Upper lobe of left lung (tissue), 6 donors: ENCODE measurements around the gene SNCB. TPM values are rescaled to one million over a fixed set of nuclear protein-coding genes. Genes with fewer than 3 reads are reported as not detected.

Experiments
- ATAC-seq, 2 donors: fragments of 200-7000 bp; cut with Tn5 transposase; one replicate each; pipeline ENCODE4 v1.9.1; 2022; ENCODE audit warnings: mild to moderate bottlenecking in 2 of 2, moderate library complexity in 2 of 2; ENCODE audit not compliant: low FRiP score in 2 of 2
- DNase-seq, 2 donors: peaks; one replicate each; pipeline ENCODE4 v3.0.0-alpha.2; 2019 to 2020
- H3K27ac ChIP-seq, 4 donors: fragments of 200-600 bp; sonication (generic); one replicate each; pipeline ENCODE4 v1.5.1; 2016 to 2019
- H3K27me3 ChIP-seq, 4 donors: fragments of 200-600 bp; sonication (generic); one replicate each; pipeline ENCODE4 v1.5.1; 2017 to 2019
- H3K36me3 ChIP-seq, 4 donors: fragments of 200-600 bp; sonication (generic); one replicate each; pipeline ENCODE4 v1.5.1; 2016 to 2019
- H3K4me1 ChIP-seq, 4 donors: fragments of 200-600 bp; sonication (generic); one replicate each; pipeline ENCODE4 v1.5.1; 2018 to 2019
- H3K4me3 ChIP-seq, 4 donors: fragments of 200-600 bp; sonication (generic); one replicate each; pipeline ENCODE4 v1.5.1; 2017 to 2019; ENCODE audit warnings: mild to moderate bottlenecking in 2 of 4, moderate library complexity in 1 of 4
- H3K9me3 ChIP-seq, 4 donors: fragments of 200-600 bp; sonication (generic); one replicate each; pipeline ENCODE4 v1.5.1; 2018 to 2019
- EP300 ChIP-seq, 4 donors: sonication (generic); formaldehyde crosslinking; IDR thresholded peaks; one replicate each; pipeline ENCODE4 v1.5.1; 2017; ENCODE audit warnings: antibody characterized with exemption in 4 of 4, control low read depth in 2 of 4
- POLR2A ChIP-seq, 4 donors: fragments of 450-650 bp; IDR thresholded peaks; one replicate each; pipeline ENCODE4 v1.5.1; 2016 to 2017; ENCODE audit warnings: antibody characterized with exemption in 4 of 4, mild to moderate bottlenecking in 2 of 4
- POLR2AphosphoS5 ChIP-seq, 2 donors: sonication (generic); formaldehyde crosslinking; IDR thresholded peaks; one replicate each; pipeline ENCODE4 v1.5.1; 2017; ENCODE audit warnings: antibody characterized with exemption in 2 of 2
- WGBS, 2 donors: methylation state at CpG; one replicate each; pipeline ENCODE4 v1.1.5; 2017 to 2018; 5-methylcytosine and 5-hydroxymethylcytosine counted together
- total RNA-seq, 6 donors: library from RNA; depleted of rRNA in 4 of 6; stranded (reverse); fragments of >200 nt in 4 of 6; gene quantifications; one replicate each; pipeline versions ENCODE4 v1.1.0 to v1.2.1, GENCODE V29; 2016 to 2021
- TF ChIP-seq, protein P1 (sequence below), 6 experiments: fragments of 450-650 bp in 4 of 6; fragments of 200-600 bp in 2 of 6; sonication (generic) in 2 of 6; IDR thresholded peaks; one replicate each; pipeline ENCODE4 v1.5.1; 2016 to 2019; ENCODE audit warnings: antibody characterized with exemption in 6 of 6
- donor health status: DM: no; HTN: no; CAD: no; lungs with moderate emphysema.
- donor health status: DM: no; HTN: yes; CAD: no; lungs with severe emphysema.

The SNCB gene
- total RNA-seq, 6 donors from 2014 or later, result not detected

GRCh38 chr5:176596689-176597416 lies 33.5 kb downstream of the SNCB start:
- Histone ChIP-seq H3K27ac (no peak overlapping the region), H3K4me3 (peak overlapping the region in 3 of 4 donors; percentile 34 to 43 (median 41)), H3K27me3 (peaks cover 0 to 5% (median 0%) of the 10 kb centered on the region in 4 donors), H3K36me3 (no peaks in the 10 kb centered on the region), H3K9me3 (no peaks in the 10 kb centered on the region), H3K4me1 (peaks cover 4 to 13% (median 9%) of the 10 kb centered on the region in 4 donors)
- 12 to 31% methylated on average over 2 to 8 of the region's 98 CpGs for WGBS, 2 donors
- DNase-seq (peak; percentile 25 to 90), ATAC-seq (peak in 1 of 2 donors; percentile 68)
- TF ChIP-seq, protein P1, sequence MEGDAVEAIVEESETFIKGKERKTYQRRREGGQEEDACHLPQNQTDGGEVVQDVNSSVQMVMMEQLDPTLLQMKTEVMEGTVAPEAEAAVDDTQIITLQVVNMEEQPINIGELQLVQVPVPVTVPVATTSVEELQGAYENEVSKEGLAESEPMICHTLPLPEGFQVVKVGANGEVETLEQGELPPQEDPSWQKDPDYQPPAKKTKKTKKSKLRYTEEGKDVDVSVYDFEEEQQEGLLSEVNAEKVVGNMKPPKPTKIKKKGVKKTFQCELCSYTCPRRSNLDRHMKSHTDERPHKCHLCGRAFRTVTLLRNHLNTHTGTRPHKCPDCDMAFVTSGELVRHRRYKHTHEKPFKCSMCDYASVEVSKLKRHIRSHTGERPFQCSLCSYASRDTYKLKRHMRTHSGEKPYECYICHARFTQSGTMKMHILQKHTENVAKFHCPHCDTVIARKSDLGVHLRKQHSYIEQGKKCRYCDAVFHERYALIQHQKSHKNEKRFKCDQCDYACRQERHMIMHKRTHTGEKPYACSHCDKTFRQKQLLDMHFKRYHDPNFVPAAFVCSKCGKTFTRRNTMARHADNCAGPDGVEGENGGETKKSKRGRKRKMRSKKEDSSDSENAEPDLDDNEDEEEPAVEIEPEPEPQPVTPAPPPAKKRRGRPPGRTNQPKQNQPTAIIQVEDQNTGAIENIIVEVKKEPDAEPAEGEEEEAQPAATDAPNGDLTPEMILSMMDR (IDR thresholded peaks at IDR 0.05), result peak in 4 of 6 experiments; percentile 17 to 51 (median 44)
- no peak for TF ChIP-seq POLR2AphosphoS5 (IDR thresholded peaks at IDR 0.05)
- TF ChIP-seq POLR2A (IDR thresholded peaks at IDR 0.05), result no peak
- no peak for TF ChIP-seq EP300 (IDR thresholded peaks at IDR 0.05)

DNA sequence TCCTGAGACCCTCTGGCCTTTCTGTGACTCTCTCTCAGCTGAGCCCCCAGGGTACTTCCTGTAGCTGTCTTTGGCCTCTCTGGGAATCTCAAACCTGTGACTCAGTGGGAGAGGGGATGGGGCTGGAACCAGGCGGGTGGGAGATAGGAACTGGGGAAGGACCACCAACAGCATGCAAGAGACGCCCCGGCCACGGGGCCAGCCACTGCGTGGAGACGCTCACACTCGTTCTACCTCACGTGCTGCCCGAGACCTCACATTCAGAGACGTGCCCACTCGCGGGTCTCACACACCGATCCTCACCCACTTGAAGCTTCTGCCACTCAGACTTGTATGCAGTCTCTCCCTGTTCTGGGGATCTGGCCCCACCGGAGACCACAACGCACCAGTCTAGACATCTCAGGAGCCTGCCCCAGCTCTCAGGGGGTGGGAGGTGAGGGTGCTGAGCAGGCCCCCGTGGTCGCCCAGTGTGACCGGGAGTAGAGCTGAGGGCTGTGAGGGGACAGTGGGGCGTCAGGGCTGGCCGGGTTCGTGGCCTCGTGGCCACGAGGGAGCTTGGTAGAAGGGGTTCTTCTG lies 34.2 kb downstream of the SNCB start:
- no peaks in the 10 kb centered on the region for H3K9me3 ChIP-seq
- peaks cover 0 to 5% (median 0%) of the 10 kb centered on the region in 4 donors for H3K27me3 ChIP-seq
- no peak overlapping the region for H3K27ac ChIP-seq
- H3K4me1 ChIP-seq, result peaks cover 4 to 13% (median 9%) of the 10 kb centered on the region in 4 donors
- no peak for ATAC-seq
- no peak for TF ChIP-seq POLR2A (IDR thresholded peaks at IDR 0.05)
- no peak for TF ChIP-seq EP300 (IDR thresholded peaks at IDR 0.05)
- no peak for TF ChIP-seq POLR2AphosphoS5 (IDR thresholded peaks at IDR 0.05)
- TF ChIP-seq, protein P1 (IDR thresholded peaks at IDR 0.05), result no peak
- no peaks in the 10 kb centered on the region for H3K36me3 ChIP-seq
- no peak for DNase-seq
- 79 to 81% methylated on average over 19 to 23 of the region's 23 CpGs for WGBS, 2 donors
- H3K4me3 ChIP-seq, result peak overlapping the region in 2 of 4 donors; percentile 41 to 43

GRCh38 chr5:176595386-176595943 lies 34.9 kb downstream of the SNCB start:
- Histone ChIP-seq H3K4me1 (peaks cover 4 to 13% (median 9%) of the 10 kb centered on the region in 4 donors), H3K9me3 (no peaks in the 10 kb centered on the region), H3K27me3 (peaks cover 0 to 5% (median 0%) of the 10 kb centered on the region in 4 donors), H3K4me3 (no peak overlapping the region), H3K27ac (no peak overlapping the region), H3K36me3 (no peaks in the 10 kb centered on the region)
- 86 to 91% methylated on average over 11 of the region's 11 CpGs for WGBS, 2 donors
- ATAC-seq (no peak), DNase-seq (no peak)
- no peak for TF ChIP-seq POLR2A (IDR thresholded peaks at IDR 0.05)
- TF ChIP-seq, protein P1 (IDR thresholded peaks at IDR 0.05), result no peak
- TF ChIP-seq EP300 (IDR thresholded peaks at IDR 0.05), result no peak
- TF ChIP-seq POLR2AphosphoS5 (IDR thresholded peaks at IDR 0.05), result no peak

DNA sequence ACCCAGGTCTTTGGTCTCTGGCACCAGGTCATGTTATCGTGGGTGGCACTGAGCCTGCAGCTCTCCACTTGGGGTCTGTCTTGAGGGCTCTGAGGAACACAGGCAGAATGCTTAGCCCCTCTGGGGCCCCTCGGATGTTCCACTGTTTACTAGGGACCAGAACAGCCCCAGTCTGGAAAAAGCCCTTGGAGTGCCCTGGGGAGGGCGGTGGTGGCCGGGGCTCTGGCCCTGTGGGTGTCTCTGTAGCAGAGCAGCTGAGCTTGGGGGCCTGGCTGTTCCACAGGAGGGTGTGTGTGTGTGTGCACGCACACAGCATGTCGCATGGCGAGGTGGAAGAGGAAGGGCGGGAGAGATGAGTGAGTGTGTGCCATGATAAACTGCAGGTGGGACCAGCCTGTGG lies 35.8 kb downstream of the SNCB start:
- no peak for ATAC-seq
- no peak for DNase-seq
- H3K4me3 ChIP-seq, result no peak overlapping the region
- H3K9me3 ChIP-seq, result no peaks in the 10 kb centered on the region
- H3K27me3 ChIP-seq, result peaks cover 0 to 5% (median 0%) of the 10 kb centered on the region in 4 donors
- H3K36me3 ChIP-seq, result no peaks in the 10 kb centered on the region
- TF ChIP-seq EP300 (IDR thresholded peaks at IDR 0.05), result no peak
- TF ChIP-seq POLR2A (IDR thresholded peaks at IDR 0.05), result no peak
- TF ChIP-seq POLR2AphosphoS5 (IDR thresholded peaks at IDR 0.05), result no peak
- TF ChIP-seq, protein P1 (IDR thresholded peaks at IDR 0.05), result no peak
- 81 to 88% methylated on average over 5 to 8 of the region's 8 CpGs for WGBS, 2 donors
- H3K4me1 ChIP-seq, result peaks cover 4 to 13% (median 9%) of the 10 kb centered on the region in 4 donors
- no peak overlapping the region for H3K27ac ChIP-seq
